Stimulated activated CD4-positive, alpha-beta T cell treated with anti-CD3 and anti-CD28 coated beads, Interleukin-2, amount 100 ng/mL, for 48 hours (primary cell): Measurements from ENCODE around the gene TGFBRAP1.
A peak's percentile ranks its signal among the peaks of the same experiment; 100 is the strongest.
"Not testable (repeated sequence)": the region's sequence is repeated elsewhere in the genome, so short reads cannot be mapped to it uniquely, and the experiment has no call there.

ENCODE experiments used
- DNase-seq, 2 donors: peaks; one replicate each; pipeline ENCODE4 v3.0.0-alpha.2; 2020

Gene TGFBRAP1

GRCh38 chr2:105357122-105357521, 27.6 kb upstream of the TGFBRAP1 start:
- no peak for DNase-seq

DNA sequence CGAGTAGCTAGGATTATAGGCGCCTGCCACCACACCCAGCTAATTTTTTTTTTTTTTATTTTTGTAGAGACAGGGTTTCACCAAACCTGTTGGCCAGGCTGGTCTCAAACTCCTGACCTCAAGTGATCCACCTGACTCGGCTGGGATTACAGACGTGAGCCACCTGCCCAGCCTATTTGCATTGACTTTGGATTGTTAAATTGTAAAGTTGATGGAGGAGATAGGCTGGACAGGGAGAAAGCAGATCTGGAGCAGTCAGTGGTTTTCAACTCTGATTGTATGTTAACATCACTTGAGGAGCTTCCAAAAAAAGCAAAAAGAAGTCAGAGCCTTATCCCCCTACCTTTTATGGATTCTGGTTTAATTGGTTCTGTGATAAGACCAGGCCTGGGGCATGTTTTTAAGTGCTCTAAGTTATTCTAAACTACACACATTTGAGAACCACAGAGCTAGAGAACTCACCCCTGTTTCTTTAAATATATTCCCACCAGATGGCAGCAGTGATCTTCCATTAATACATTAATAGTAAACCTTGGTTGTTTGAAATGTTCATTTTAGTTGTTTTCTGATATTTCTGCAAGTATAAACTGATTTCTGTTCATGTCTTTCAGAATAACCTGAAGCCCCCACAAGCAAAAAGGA, 15.3 kb upstream of the TGFBRAP1 start:
- DNase-seq, result no peak

GRCh38 chr2:105339414-105339813, 9.9 kb upstream of the TGFBRAP1 start:
- no peak for DNase-seq

- no peak for DNase-seq
These were observed 8.5 kb upstream of the TGFBRAP1 start for GRCh38 chr2:105338020-105338385.

DNA sequence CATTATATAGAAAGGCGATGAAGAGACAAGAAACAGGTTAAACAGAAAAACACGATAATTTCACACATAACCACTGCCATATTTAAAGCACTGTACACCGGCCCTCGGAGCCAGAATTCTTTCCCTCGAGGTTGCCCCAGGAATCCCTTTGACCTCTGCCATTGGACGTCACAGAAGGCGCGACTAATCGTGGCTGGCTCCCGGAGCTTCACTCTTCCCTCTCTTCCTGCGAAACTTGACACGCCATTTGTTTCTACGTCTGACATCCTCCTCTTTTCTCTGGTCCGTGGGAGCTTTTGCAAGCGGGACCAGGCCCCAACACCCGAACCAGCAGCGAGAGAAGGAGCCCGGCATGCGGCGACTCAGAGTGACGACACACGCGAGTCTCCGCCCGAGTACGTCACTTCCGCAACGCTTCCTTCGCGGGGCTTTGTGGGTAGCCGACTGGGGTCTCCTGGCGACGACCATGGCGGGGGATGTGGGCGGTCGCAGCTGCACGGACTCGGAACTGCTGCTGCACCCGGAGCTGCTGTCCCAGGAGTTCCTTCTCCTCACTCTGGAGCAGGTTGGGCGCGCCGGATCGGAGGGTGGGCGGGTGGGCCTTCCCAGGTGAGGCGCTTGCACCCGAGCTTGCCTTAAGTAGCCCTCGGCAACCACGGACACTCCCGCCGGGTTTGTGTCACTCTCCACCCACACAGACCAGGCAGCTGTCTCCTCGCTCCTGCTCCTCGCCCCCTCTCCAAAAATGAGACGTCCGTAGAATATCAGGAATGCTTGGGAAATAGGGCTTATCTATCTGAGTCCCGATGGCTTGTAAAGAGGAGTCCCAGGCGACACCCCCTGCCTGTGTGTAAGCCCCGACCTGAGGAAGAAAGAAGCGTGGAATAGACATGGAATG, 7.8 kb upstream of the TGFBRAP1 start, which contains the start of gene C2orf49:
C2orf49 (plus strand) TSS at position 419 of the 898 bp plus-strand sequence; CDS start at position 467, 48 bp downstream.
- peak; percentile 83 to 88 for DNase-seq

DNA sequence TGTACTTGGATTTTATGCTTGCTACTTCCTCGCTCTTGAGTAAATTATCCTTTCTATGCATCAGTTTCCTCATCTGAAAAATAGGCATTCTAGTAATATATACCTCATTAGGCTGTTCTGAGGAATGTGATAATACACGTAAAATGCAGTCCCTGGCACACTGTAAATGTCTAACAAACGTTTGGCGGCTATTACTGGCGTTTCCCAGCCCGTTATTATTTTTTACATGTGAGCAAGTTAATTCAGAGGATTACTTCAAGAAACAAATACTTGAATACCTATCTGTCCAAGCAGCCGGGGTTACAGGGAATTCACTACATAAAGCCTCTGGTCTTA, 7.2 kb upstream of the TGFBRAP1 start:
- no peak for DNase-seq

DNA sequence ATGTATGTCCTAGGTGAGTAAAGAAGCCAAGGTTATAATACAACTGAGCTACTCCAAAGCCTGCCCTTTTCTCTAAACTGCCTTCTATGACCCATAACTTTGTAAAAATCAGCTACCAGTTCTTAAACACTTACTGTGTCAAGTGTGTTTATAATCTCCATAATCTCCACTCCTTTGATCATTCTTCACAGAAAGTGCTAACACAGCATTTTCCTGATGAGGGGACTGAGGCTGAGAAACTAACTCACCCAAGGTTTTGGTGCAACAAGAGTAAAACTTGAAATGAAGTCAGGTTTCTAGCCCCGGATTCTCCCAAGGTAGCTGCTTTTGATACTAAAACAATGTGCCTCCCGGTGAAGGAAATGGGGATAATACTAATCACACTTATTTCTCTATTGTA, 5.9 kb upstream of the TGFBRAP1 start:
- no peak for DNase-seq

- no peak for DNase-seq
These were observed 4.7 kb upstream of the TGFBRAP1 start for GRCh38 chr2:105334211-105334610.

- no peak for DNase-seq
These were observed 1.3 kb upstream of the TGFBRAP1 start for GRCh38 chr2:105330681-105331375.

- DNase-seq, result peak; percentile 11 to 16
These were observed 359 bp downstream of the TGFBRAP1 start for GRCh38 chr2:105329197-105329554.

DNA sequence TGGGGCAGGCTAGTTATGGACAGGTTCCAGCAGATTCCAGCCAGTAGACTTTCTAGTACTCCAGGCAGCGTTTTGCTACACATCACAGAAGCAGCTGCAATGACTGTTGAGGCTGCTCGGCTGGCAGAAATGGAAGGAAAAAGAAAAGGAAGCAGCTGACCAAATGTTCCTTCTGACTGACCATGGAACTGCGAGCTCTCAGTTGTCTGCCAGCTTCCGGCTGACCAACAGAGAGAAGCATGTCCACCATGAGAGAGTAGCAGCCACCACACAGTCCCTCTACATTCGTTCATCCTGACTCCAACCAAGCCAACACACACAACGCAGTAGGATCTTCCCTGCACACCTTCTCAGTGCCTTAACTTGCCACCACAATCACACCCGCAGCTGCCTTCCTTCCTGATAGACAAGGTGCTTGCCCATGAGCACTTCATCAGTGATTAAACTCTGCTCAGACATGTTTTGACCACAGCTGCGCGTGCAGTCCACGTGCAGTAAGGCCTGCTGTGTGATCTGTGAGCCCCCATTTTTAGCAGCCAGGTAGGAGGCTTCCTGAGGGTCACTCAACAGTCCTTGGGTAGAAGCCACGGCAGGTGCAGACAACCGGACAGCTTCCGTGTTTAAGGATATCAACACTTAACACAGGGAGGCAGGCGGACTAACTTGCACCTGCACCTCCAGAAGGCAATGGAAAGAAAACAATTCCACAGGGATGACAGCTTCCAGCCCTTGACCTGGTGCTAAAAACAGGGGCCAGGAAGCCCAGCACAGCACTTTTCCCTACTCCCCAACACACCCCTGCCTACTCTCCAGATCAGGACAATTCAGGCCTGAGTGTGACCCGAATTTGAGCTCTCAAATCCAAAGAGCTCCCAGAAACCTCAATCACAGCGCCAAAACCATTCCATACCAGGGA, 996 bp downstream of the TGFBRAP1 start:
- peak; percentile 12 to 28 for DNase-seq

DNA sequence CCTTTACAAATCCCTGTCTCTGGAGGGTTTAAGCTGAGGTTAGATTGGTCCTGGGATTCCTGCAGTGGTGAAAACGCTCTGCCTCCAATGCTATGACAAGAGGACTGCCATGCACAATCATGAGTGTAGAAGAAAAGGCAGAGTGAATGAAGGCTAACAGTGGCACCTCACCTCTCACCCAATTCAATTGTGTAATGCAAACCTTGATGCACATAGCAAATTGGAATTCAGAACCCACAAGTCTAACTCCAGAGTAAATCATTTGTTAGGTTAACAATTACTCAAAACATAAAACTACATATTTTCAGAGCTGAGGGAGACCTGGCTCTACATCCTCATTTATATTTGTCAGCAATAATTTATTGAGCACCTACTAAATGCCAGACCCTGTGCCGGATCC, 1.8 kb downstream of the TGFBRAP1 start:
- no peak for DNase-seq

DNA sequence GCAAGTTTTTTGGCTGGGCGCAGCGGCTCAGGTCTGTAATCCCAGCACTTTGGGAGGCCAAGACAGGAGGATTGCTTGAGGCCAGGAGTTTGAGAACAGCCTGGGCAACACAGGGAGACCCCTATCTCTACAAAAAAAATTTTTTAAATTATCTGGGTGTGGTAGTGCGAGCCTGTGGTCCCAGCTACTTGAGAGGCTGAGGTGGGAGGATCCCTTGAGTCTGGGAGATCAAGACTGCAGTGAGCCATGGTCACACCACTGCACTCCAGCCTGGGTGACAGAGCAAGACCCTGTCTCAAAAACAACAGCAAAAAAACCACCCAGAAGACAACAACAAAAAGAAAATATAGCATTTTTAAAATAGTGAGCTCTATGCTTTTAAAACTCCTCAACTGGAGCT, 2.3 kb downstream of the TGFBRAP1 start:
- not testable (repeated sequence) for DNase-seq

GRCh38 chr2:105325389-105325963, 4.1 kb downstream of the TGFBRAP1 start:
- no peak for DNase-seq

DNA sequence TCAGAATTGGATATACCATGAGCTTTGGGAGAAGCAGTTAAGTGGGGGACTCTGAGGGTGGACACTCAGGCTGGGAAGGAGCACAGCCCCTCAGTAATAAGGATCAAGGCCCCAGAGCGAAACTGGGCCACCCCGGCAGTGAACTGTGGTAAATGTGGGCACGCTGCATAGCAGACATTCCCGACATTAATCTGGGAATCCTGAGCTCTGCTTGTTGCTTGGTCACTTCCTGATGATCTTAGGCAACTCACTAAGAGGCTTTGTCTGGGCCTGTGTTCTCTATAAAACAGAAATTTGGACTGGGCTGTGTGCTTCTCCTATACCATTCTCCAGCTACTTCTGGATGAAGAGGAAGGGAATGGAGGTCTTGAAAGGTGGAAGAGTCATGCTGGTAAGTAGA, 4.8 kb downstream of the TGFBRAP1 start:
- no peak for DNase-seq

GRCh38 chr2:105324101-105324500, 5.4 kb downstream of the TGFBRAP1 start:
- DNase-seq, result no peak

DNA sequence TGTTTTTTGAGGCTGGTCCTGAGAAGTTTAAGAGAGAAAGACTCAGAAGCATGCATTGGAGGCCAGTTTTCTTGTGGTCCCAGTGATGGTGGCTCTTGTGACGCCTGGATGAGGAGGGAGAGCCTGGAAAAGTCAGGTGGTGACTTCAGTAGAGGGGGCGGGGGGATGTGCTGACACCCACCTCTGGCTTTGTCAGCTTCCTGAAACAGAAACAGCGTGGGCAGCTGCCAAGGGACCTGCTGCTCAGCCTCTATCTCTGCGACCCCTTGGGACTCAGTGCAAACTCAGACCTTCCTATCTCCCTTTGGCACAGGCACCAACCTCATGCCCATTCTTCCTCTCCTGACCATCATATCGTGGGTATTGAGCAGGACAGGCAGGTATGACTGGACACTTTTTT, 6.4 kb downstream of the TGFBRAP1 start:
- DNase-seq, result no peak

DNA sequence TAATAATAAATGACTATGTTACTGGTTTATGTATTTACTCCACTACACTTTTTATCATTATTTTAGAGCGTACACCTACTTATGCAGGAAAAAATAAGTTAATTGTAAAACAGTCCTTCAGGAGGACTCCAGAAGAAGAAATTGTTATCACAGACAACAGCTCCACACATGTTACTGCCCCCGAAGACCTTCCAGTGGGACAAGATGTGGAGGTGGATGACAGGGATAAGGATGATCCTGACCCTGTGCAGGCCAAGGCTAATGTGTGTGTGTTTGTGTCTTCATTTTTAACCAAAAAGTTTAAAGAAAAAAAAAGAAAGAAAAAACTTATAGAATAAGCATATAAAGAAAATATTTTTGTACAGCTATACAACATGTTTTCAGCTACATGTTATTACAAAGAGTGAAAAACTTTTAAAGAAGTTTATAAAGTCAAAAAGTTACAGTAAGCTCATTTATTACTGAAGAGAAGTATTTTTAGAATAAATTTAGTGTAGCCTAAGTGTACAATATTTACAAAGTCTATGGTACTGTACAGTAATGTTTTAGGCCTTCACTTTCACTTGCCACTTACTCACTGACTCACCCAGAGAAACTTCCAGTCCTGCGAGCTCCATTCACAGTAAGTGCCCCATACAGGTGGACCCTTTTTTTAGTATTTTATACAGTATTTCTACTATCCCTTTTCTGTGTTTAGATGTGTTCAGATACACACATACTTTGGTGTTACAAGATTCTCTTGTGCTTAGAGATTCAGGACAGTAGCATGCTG, 7.5 kb downstream of the TGFBRAP1 start:
- no peak for DNase-seq

DNA sequence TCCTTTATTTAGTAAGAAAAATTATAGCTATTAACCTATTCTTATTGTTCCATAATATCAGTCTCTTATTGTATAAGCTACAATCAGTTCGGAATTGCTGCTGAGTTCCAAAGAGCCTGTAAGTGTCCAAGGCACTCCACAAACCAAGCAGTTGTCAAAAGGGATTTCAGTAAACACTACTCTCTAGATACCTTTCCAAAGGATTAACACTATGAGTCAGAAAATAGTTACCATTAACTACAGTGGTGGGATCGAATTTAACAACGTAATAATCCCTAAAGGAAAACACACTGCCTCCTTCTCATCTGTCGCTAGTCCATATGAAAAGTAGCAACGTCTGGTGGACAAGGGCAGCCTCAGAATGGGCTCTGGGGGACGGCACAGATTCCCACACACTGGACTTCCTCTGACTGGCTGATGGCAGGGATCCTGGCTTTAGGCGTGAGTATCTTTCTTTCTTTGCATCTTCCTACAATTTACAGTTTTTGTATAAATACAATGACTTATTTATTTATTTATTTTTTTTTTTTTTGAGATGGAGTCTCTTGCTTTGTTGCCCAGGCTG, 8.8 kb downstream of the TGFBRAP1 start:
- DNase-seq, result no peak

- no peak for DNase-seq
These were observed 11.6 kb downstream of the TGFBRAP1 start for GRCh38 chr2:105317937-105318336.

- no peak for DNase-seq
These were observed 14.2 kb downstream of the TGFBRAP1 start for GRCh38 chr2:105315314-105315713.
